ENCODE measurements around the gene KMT2D.

- TF ChIP-seq CHD2 (IDR thresholded peaks at IDR 0.05; ENCODE audit: low read length, partially characterized antibody), result no peak
- TF ChIP-seq, protein P1, sequence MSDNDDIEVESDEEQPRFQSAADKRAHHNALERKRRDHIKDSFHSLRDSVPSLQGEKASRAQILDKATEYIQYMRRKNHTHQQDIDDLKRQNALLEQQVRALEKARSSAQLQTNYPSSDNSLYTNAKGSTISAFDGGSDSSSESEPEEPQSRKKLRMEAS (IDR thresholded peaks at IDR 0.05; ENCODE audit: low read depth), result no peak
- TF ChIP-seq REST (IDR thresholded peaks at IDR 0.05; ENCODE audit: low read depth, low read length), result no peak
- no peak for TF ChIP-seq NRF1 (IDR thresholded peaks at IDR 0.05; ENCODE audit: low read depth, low read length)
- no peak for TF ChIP-seq JUND (IDR thresholded peaks at IDR 0.05)
- TF ChIP-seq CTCF (IDR thresholded peaks at IDR 0.05), result no peak
- no peak for TF ChIP-seq SIN3A (IDR thresholded peaks at IDR 0.05; ENCODE audit: borderline replicate concordance, low read depth, low read length)
- TF ChIP-seq POLR2AphosphoS5 (IDR thresholded peaks at IDR 0.05; ENCODE audit: low read depth, low read length), result no peak
- TF ChIP-seq MXI1 (IDR thresholded peaks at IDR 0.05; ENCODE audit: low read depth, low read length), result no peak
- TF ChIP-seq ELF1 (IDR thresholded peaks at IDR 0.05), result no peak
- no peak for TF ChIP-seq RAD21 (IDR thresholded peaks at IDR 0.05; ENCODE audit: low read length)
- TF ChIP-seq TEAD4 (IDR thresholded peaks at IDR 0.05; ENCODE audit: borderline replicate concordance, insufficient read depth), result no peak
Measured at GRCh38 chr12:49070971-49071370, 10.4 kb upstream of the KMT2D start.

Measured in SK-N-SH (cell line).